HK-2 (cell line): ENCODE results near the gene MAP4K2.

ENCODE experiments used
- DNase-seq: peaks from one replicate; pipeline ENCODE4 v3.0.0-alpha.2; 2018; ENCODE audit not compliant: unreplicated experiment

Gene MAP4K2

DNA sequence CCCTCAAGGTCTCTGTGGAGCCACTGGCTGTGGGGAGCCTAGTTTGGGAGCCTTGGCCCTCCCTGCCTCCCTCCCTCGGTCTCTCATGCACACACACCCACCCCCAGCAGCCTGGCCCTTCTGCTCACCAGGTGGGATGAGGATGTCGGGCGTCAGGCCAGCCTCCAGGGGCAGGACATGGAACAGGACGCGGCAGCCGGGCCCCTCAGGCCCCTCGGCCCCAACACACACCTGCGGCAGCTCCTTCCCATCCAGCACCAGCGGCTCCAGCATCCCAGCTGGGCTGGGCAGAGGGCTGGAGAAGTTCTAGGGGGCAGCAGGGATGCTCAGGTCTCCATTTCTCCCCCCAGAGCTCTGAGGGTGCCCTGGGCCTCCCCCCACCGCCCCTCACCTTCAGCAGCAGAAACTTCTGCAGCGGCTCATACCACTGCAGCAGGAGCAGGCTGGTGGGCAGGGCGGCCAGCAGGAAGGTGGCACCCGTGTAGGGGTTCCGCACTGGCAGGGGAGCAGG is 11.2 kb downstream of the MAP4K2 start:
- no peak for DNase-seq

DNA sequence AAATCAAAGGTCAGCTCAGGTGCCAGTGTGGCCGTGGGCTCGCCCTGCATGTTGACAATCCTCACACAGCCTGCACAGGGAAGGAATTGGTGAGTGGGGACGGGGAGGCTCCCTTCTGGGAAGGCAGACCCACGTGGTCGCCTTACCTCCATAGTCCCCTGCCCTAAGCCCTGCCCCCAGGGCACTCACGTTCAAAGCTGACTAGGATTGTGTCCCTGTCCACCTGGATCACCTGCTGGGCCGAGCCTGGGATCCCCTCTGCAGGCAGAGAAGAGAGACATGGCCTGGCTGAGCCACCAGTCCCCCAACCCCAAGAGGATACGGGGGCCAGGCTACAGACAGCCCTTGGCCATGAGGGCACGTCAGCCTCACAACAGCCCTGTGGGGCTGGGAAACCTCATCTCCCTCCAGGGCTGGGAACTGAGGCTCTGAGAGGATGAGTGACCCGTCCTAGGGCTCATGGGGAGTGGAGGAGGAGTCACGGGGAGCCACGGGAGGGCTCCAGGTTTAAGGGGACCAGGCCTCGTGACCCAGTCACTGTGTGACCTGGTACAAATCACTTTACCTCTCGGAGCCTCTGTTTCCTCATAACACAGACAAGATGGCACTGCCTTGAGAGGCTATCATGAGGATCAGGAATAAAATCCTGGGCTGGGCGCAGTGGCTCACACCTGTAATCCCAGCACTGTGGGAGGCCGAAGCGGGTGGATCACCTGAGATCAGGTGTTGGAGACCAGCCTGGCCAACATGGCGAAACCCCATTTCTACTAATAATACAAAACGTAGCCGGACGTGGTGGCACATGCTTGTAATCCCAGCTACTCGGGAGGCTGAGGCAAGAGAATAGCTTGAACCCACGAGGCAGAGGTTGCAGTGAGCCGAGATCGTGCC is 12.6 kb downstream of the MAP4K2 start:
- no peak for DNase-seq

DNA sequence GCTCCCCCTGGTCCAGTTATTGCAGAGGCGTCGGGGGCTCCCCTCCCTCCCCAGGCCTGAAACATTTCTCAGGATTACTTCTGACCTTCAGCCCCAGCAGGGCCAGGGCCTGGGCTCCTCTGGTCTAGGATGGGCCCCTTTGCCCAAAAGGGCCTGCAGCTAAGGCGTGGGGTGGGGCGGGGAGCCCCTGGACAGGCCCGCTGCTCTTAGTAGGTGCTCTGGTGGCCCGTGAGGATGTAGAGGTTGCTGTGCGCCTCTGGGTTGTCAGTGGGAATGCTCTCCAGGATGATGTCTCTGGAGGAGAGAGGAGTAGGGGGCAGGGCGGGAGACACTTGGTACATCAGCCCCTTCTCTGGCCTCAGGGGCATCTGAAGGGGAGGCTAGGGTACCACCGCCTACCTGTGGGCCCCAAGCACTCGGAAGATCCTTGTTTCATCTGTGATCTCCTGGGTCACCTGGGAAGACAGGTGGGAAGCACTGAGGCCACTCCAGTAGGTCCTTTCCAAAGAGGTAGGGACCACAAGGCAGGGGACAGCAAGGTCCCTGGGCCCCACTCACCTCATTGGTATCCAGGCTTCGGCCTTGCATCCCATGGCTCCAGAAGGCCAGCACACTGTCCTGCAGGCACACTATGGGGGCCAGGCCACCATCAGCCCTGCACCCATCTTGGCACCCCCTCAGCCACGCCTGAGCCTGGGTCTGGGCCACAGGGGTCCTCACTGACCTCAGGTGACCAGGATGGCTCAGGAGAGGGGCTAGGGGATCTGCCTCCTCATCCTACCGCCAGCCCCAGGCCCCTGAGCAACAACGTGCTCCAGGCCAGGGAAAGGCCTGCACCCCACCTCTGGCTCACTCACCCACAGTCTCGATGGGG is 13.4 kb downstream of the MAP4K2 start:
- DNase-seq, result no peak

DNA sequence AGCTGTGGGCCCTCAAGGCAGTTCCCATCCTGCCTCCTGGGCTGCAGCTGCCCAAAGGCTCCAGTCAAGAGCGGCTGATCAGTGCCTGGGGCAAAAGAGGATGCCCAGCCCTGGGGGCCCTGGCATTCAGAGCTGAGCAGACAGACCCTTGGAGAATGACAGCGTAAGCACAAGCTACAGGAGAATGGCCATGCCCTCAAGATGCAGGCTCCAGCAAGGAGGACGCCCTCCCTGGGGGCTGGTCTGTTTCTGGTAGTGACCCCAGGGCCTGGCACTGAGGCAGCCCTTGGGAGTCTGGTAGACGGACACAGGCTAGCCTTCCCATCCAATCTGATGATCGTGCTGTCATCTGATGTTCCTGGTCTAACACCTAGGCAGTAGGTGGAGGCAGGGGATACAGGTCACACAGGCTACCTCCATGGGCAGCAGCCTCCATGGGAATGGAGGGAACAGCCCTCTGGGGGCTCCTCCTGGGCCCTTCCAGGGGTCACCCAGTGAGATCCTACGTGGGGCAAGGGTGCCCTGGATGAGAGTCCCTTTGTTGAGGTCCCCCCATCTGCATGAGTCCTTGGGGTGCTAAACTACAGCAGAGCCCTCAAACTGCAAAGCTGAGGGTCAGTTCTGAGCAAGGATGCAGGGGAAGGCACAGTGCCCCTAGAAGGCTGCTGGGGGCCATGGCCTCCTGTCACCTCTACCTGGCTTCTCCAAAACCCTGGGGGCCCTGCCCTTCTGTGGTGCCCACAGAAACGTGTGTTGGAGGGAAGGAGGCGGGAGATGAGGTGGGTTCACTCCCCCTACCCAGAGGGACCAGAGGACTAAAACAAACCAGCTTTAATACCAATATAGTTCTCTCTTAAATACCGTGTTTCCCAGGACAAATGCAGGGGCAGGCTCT is 14.4 kb downstream of the MAP4K2 start:
- no peak for DNase-seq

DNA sequence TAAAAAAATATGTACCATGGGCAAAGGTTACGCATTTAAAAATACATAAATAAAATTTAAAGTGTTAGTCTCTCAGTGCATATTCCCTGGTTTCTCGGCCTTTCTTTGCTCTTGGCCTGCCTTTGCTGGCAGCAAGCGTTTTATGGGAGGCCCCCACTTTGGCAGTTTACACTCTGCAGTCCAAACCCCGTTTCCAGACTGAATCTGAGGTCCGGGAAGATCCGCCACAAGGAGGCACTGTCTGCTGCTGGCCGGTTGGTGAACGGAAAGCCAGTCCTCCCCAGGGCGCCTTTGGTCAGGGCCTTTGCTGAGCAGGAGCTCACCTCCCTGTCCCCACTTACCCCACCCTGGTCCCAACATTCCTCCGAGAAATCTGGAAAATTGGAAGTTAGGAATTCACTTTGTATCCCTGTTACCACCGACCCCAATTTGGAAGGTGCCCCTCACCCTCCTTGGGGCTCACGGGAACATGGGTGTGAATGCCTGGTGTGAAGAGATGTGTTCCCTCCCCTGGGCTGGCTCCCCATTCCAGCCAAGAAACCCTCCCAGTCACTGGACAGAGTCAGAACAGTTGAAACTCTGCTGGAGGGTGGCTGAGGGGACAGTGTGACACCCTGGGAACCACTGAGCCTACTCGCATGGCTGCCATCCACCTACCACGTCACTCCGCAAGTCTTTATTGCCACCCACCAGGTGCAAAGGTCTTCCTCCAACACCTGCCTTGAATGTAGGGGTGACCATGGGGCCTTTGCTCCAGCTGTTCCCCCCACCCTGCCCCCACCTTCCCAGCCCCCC is 15.3 kb downstream of the MAP4K2 start:
- no peak for DNase-seq

DNA sequence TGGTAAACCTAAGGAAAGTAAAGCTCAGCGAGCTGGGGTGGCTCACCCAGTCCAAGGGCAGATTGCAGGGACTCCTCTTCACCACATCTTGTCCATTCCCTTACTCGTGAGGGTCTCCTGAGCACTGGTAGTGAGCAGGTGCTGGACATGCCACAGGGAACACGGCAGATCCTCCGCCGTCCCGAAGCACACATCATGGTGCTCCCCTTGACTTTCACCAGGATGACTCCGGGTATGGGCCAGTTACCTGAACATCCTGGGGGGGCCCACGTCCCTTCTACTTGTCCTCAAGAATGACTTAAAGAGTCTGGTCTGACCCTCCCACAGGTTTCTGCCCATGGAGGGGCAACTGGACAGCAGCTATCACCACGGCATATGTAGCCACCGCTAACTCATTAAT is 16.7 kb downstream of the MAP4K2 start:
- no peak for DNase-seq

DNA sequence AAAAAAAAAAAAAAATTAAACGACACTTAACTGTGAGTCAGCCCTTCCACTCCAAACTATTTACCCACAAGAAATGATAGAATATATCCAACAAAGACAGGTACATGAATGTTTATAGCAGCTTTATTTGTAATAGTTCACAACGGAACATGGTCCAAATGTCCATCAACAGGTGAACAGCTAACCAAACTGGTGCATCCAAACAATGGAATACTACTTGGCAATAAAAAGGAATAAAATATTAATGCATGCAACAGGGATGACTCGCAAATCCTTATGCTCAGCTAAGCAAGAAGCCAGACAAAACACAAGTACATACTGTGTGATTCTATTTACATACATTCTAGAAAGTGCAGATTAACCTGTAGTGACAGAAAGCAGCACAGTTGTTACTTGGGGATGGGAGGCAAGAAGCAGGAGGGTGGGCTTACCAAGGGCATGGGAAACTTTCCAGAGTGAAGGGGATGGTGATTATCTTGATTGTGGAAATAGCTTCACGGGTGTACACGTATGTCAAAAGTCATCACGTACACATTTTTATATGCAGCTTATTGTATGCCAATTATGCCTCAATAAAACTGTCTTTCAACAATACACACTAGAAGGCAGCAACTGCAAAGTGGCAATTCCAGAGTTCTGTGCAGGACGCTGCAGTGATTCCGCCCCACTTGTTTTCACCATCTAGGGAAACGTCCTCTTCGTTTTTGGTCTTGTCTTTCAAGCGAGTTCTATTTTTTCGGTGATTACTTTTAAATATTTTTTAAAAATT is 18.0 kb downstream of the MAP4K2 start:
- no peak for DNase-seq

DNA sequence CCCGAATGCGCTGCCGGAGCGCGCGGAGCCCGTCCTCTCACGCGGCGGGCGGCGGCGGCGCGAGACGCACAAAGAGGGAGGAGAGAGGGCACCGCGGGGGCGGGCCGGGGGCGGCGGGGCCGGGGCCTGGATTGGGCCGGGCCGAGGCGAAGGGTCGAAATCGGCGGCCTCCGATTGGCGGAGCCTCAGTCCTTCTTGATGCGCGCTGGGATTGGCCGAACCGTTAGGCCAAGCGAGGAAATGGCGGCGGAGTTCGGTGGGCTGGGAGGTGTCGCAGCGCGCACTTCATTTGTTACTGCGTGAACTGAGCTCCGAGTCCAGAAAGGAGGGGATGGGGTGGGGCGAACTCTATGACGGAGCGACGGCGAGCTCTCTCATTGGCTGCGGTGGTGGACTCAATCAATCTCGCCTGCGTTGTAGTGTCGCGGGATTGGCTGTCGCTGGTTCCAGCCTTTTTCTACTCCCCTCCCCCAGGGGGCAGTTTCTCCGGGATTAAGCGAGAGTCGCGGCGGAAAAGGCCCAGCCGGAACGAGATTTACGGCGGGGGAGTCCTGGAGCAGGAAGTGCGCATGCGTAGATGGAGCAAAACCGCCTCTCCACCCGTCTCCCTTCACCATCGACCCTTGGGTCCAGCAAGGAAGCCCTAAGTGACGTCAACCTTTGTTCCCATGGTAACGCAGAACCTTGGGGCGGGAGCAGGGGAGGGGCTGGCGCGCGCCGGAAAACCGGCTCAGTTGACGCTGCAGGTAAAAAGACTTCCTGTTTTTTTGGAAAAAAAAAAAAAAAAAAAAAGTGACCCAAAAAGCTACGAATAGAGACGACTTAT is 24.3 kb downstream of the MAP4K2 start, which contains the start of gene SF1:
Gene SF1 (minus strand): TSS at position 70 of the 826 bp plus-strand sequence. CDS start 150 bp downstream, outside the sequence.
- DNase-seq, result peak; percentile 95

DNA sequence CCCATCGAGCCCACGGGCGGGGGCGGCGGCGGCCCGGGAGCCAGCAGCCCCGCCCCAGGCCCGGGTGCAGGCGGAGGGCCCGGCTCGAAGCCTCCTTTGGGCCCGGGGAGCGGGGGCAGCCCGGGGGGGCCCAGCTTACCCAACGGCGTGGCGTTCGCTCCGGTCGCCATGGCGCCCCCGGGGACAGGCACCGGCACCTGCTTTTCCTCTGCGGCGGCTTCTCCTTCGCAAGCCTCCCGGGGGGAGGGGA is 24.9 kb downstream of the MAP4K2 start:
- DNase-seq, result no peak

DNA sequence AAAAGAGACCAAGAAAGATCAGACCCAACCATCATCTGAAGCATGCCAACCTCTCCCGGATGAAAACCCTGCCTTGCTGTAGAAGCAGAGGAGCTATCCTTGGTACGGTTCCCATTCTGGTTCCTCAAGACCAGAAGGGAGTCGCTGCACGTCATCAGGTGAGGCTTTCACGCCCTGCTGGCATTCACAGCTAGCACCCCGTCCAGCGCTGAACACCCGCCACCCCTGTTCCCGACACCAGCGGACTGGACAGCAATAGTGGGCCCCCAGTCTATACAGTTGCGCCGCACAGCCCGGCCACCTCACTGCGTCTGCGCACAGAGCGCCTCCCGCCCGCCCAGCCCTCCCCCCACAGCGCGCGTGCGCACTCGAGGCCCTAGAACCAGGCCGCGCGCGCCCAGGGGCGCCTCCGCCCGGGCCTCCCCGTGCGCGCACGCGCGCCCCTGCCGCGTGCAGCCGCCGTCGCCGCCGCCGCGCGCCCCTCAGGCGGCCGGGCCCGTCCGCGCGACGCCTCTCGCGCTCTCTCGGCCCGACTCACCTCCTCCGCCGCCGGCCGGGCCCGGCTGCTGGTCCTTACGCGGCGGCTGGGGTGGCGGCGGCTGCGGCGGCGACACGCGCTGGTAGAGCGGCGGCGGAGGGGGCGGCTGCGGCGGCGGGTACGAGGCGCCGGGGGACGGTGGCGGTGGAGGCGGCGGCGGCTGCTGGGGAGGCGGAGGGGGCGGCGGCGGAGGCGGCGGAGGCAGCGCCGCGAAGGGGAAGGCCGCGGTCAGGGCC is 25.4 kb downstream of the MAP4K2 start:
- DNase-seq, result peak; percentile 72

DNA sequence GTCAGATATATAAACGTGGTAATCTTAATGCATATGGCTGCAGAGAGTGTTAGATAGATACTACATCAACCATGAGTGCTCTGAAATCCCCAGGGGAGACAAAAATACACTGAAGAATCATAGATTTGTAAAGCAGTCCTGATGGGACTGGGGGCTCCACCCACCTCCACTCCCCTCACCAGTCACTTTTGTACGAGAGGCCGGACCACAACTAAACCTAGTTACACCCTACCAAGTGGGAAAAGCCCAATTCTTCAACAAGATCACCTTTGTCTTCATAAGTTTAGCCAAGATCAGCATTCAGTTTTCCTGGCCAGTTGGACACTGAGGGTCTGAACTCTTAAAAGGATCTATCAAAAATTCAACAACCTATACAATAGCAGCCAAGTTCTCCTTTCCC is 26.1 kb downstream of the MAP4K2 start:
- DNase-seq, result no peak

DNA sequence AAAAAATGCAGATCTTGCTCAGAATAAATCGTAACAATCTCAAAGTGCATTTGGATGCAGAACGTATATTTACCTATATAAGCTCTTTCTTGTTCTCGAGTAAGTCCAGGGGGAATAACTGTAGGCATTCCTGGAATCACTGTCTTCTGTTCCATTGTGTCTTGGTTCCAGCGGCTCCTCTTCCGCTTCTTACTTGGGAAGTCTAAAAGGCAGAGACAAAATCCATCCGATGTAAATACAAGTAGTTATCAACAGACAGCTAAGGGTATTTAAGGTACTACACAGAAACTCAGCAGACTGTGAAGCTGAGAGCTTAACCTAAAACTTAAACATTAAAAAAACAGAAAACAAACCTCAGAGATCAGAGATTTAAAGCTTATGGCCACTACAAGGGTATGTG is 26.6 kb downstream of the MAP4K2 start:
- DNase-seq, result no peak

DNA sequence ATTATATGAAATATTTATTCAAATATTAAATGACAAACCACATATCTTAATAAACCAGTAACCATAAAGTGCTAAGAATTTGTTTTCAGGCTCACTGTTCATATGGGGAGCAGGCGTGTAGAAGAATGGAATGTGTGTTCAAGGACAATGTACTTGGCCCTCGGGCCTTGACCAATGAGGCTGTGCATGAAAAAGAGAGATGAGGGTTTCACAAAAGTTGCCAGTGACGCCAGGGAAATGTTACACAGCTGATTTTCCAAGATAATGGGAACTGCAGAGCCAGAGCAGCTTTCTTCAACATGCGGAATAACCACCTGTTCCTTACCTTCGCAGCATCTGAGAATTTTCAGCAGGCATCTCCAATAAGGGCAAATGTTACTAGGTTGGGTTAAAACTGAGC is 28.9 kb downstream of the MAP4K2 start:
- DNase-seq, result no peak

DNA sequence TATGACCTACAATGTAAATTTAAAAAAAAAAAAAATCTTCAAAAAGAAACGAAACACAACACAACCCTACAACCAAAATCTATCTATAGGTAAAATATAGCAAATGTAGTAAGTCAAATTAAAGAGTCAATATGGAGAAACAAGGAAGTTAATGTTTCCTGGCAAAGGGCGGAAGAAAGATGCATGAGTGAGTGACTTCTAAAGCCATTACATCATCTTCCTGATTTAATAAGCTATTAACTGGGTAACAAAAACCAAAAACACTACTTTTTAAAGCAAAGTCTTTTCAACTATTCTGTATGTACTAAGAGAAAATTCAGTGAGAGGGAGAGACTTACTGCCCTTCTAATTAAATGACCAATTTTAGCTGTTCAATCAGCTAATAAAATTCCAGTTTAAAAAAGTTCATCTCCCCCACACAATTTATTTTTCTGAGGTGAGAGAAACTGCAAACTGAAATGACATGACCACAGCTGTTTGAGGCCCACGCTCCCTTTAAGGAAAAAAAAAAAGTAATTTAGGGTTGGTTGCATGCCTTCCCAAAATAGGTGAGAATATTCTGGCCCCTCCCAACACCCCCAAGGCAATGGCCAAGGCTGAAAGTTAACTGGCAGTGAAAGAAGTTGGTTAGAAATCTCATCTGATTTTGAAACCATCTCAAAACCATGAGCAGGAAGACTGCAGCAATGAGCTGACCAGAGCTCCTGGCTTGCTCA is 30.6 kb downstream of the MAP4K2 start:
- no peak for DNase-seq

DNA sequence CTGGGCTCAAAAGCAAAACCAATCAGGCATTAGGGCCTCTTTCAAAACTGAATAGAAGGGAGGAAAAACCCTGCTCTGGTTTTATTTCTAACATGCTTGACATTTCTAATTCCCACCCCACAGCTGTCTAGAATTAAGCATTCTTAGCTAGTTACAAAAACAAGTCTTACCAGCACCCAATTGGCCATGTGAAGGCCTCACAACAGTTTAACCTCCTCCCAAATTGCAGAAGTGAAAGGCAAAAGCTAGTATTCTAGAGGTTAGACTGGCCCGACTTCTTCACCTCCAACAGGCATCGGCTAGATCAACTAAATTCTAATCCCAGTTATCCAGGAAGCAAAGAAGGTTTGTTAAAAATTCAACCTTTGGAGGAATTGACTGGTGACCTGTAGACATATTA is 31.2 kb downstream of the MAP4K2 start:
- DNase-seq, result no peak

DNA sequence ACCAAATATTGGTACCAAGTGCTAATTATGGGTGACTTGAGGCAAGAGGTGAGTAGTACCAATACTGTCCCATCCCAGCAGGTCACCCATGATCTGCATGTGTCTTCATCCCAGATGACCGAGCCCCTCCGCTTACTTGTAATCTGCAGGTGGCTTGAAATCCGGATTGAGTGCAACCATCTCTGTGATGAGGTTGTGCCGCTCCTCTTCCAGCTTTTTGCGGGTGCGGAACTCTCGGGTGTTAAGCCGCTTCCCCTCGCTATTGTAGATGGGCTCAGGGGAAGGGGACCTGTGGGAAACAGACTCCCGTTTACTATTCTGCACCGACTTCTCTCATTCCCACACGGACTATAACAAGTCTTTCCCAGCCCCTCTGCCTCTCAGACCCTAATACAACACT is 32.9 kb downstream of the MAP4K2 start:
- DNase-seq, result no peak

DNA sequence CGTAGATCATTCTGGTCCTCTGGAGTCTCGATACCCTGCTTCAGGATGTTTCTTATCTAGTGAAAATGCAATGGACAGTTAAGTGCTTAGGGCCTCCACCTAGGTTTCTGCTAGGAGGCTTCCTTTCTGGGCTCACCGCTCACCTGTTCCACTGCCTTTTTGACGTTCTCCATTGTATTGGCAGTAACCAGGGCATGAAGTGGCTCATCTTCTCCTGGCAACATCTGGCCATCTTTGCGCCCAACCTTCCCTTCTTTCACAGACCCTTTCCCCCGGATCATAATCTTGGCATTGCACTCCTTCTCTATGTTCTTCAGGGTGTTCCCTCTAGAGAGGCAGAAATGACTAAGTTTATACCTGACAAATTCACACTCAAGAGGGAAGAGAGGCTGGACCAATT is 33.7 kb downstream of the MAP4K2 start:
- no peak for DNase-seq

DNA sequence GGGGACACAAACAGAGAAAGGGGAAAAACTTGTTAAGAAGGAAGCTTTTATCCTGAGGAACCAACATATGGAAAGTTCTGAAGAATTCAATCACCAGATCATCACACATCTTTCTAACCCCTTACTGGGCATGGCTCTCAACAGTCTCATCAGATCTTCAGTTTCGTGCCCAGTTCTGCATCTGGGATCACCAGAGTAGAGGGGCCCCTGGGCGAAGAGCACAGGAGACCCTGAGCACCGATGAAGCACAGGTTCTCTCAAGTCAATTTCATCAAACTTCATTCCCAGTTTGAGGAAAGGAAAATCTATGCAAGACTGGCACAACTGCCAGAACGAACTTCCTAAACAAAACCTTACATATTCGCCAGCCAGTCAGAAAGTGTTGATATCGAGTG is 34.7 kb downstream of the MAP4K2 start:
- no peak for DNase-seq
